GM19043 (cell line): Measurements from ENCODE around the gene CAMSAP3.

ENCODE experiments used
- ATAC-seq: cut with Tn5 transposase; IDR thresholded peaks from one replicate; pipeline ENCODE4 v1.9.1; 2021; ENCODE audit warnings: low read depth; ENCODE audit not compliant: unreplicated experiment

The CAMSAP3 gene, protein sequence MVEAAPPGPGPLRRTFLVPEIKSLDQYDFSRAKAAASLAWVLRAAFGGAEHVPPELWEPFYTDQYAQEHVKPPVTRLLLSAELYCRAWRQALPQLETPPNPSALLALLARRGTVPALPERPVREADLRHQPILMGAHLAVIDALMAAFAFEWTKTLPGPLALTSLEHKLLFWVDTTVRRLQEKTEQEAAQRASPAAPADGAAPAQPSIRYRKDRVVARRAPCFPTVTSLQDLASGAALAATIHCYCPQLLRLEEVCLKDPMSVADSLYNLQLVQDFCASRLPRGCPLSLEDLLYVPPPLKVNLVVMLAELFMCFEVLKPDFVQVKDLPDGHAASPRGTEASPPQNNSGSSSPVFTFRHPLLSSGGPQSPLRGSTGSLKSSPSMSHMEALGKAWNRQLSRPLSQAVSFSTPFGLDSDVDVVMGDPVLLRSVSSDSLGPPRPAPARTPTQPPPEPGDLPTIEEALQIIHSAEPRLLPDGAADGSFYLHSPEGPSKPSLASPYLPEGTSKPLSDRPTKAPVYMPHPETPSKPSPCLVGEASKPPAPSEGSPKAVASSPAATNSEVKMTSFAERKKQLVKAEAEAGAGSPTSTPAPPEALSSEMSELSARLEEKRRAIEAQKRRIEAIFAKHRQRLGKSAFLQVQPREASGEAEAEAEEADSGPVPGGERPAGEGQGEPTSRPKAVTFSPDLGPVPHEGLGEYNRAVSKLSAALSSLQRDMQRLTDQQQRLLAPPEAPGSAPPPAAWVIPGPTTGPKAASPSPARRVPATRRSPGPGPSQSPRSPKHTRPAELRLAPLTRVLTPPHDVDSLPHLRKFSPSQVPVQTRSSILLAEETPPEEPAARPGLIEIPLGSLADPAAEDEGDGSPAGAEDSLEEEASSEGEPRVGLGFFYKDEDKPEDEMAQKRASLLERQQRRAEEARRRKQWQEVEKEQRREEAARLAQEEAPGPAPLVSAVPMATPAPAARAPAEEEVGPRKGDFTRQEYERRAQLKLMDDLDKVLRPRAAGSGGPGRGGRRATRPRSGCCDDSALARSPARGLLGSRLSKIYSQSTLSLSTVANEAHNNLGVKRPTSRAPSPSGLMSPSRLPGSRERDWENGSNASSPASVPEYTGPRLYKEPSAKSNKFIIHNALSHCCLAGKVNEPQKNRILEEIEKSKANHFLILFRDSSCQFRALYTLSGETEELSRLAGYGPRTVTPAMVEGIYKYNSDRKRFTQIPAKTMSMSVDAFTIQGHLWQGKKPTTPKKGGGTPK

GRCh38 chr19:7595466-7596133 is at the start of gene CAMSAP3:
TSS of gene CAMSAP3 (plus strand) at chr19:7595863. CDS start at chr19:7596003, 140 bp downstream.
- no peak for ATAC-seq

GRCh38 chr19:7545904-7546303 is 49.8 kb upstream of the CAMSAP3 start:
- ATAC-seq, result no peak

DNA sequence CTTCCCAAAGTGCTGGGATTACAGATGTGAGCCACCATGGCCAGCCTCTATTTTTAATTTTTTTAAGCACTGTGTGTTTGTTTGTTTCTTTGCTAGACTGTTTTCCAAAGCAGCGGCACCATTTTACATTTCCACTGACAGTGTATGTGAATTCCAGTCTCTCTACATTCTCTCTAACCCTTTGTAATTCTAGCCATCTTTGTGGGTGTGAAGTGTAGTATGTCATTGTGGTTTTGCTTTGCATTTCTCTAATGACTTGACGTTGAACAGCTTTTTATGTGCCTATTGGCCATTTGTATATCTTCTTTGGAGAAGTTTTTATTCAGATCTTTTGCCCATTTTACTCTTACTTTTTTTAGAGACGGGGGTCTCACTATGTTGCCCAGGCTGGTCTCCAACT is 48.5 kb upstream of the CAMSAP3 start:
- ATAC-seq, result no peak

DNA sequence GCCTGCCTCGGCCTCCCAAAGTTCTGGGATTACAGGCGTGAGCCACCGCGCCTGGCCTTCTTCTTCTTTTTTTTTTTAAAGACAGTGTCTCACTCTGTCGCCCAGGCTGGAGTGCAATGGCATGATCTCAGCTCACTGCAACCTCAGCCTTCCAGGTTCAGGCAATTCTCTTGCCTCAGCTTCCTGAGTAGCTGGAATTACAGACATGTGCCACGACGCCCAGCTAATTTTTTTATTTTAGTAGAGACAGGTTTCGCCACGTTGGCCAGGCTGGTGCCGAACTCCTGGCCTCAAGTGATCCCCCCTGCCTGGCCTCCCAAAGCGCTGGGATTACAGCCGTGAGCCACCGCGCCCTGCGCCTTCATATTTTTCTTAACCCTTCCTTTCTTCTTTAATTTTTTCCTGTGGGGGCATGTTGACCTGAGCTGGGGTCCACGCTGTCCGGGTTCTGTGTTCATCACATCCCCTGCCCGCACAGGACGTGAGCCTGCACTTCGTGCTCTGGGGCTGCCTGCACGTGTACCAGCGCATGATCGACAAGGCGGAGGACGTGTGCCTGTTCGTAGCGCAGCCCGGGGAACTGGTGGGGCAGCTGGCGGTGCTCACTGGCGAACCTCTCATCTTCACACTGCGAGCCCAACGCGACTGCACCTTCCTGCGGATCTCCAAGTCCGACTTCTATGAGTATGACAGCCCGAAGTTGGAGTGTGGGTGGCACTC is 46.1 kb upstream of the CAMSAP3 start:
- no peak for ATAC-seq

- ATAC-seq, result no peak
Observed at GRCh38 chr19:7550169-7550770, 45.4 kb upstream of the CAMSAP3 start.

DNA sequence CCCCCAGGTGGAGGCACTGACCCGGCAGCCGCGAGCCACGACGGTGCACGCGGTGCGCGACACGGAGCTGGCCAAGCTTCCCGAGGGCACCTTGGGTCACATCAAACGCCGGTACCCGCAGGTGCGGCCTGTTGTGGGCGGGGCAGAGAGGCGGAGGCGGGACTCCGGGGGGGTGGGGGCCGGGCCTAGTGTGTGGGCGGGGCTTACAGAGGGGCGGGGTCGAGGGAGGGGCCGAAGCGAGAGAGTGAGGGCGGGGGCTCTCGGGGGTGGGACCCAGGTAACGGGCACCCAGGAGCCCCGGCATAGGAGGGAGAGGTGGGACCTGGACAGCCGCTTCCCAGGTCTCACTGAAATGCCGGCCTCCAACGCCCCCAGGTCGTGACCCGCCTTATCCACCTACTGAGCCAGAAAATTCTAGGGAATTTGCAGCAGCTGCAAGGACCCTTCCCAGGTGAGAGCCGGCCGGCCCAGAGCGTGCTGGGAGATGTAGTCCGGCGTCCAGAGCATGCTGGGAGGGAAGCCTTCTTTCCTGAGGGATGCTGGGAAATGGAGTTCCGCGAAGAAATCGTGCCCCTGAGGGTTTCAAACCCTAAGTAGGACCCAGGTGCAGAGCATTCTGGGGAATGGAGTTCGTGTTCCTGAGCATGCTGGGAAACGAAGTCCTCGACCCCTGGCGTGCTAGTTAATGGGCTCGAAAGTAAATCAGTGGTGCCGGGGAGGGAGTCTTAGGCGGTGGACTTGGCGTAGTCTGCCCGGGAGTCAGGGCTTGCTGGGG is 44.5 kb upstream of the CAMSAP3 start:
- no peak for ATAC-seq

GRCh38 chr19:7552781-7553180 is 42.9 kb upstream of the CAMSAP3 start:
- ATAC-seq, result no peak

DNA sequence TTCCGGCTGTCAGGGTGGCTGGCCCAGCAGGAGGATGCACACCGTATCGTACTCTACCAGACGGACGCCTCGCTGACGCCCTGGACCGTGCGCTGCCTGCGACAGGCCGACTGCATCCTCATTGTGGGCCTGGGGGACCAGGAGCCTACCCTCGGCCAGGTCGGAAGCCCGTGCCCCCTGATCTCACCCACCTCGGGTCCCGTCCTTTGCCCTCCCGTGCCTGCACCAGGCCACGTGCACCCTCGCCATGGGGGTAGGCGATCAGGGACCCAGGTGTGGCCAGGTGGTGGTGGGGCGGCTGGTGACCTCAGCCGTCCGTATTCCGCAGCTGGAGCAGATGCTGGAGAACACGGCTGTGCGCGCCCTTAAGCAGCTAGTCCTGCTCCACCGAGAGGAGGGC is 41.1 kb upstream of the CAMSAP3 start:
- ATAC-seq, result no peak

DNA sequence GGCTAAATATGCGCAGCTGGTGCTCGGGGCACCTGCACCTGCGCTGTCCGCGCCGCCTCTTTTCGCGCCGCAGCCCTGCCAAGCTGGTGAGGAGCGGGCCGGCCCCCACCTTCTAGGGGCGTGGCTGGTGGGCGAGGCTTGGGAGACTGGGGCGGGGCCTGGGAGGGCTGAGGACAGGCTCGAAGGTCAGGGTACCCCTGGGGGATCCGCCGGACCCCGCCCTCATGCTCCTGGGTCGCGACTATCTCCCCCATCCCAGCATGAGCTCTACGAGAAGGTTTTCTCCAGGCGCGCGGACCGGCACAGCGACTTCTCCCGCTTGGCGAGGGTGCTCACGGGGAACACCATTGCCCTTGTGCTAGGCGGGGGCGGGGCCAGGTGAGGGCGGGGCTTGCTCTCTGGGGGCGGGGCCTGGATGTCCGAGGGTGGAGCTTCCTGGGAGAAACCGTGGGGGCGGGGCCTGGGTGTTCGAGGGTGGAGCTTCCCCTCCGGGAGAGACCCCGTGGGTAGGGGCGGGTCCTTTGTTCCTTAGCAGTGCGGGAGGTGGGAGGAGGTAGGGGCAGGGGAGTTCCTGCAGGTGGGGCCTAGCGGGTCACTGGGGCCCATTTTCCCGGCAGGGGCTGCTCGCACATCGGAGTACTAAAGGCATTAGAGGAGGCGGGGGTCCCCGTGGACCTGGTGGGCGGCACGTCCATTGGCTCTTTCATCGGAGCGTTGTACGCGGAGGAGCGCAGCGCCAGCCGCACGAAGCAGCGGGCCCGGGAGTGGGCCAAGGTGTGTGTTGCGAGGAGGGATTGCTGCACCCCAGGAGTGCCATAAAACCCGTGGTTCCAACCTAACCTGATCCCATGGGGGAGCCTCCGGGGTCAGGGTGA is 40.4 kb upstream of the CAMSAP3 start:
- ATAC-seq, result no peak

DNA sequence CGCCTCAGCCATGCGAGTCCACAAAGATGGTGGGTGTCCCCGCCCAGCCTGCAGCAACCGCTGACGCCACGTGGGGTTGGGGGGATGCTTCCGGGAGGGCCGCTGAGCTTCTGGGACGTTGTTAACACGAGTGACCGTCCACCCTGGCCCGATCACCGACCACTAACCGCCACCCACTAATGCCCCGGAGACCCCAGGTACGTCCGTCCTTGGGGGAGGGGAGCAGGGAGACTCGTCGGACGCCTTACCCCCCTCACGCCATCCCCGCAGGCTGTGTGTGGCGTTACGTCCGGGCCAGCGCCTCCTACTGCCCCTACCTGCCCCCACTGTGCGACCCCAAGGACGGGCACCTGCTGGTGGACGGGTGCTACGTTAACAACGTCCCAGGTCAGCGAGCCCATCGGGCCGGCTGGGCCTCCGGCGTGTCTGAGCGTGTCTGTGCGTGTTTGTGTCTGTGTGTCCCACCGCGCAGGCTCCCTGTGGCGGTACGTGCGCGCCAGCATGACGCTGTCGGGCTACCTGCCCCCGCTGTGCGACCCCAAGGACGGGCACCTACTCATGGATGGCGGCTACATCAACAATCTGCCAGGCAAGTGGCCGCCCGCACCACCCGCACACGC is 38.9 kb upstream of the CAMSAP3 start:
- ATAC-seq, result no peak

DNA sequence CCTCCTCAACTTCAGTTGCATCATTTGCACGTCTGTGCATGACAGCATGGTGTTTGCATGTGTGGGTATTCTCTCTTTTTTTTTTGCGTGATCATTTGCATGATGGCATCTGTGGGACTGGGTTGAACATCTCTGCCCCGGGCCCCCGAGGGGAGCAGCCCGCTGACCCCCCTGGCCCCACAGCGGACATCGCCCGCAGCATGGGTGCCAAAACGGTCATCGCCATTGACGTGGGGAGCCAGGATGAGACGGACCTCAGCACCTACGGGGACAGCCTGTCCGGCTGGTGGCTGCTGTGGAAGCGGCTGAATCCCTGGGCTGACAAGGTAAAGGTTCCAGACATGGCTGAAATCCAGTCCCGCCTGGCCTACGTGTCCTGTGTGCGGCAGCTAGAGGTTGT is 37.0 kb upstream of the CAMSAP3 start:
- ATAC-seq, result no peak

DNA sequence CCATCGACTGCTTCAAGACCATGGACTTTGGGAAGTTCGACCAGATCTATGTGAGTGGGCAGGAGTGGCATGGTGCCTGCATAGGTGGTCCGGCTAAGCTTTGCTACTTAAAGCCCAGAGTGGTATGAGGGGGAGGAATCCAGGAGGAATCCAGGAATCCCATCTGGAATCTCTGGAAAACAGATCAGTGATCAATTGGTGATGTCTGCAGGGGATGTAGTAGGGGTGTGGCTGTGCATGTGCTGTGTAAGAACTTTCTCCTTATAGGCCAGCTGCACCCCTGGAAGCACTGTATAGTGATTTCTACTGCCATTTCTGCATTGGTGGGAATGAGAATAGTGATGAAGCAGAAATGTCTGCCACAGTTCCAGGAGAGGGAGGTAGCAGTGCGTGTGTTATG is 36.6 kb upstream of the CAMSAP3 start:
- no peak for ATAC-seq

- no peak for ATAC-seq
Observed at GRCh38 chr19:7560255-7560654, 35.4 kb upstream of the CAMSAP3 start.

GRCh38 chr19:7561325-7561724 is 34.3 kb upstream of the CAMSAP3 start:
- no peak for ATAC-seq

- ATAC-seq, result no peak
Observed at GRCh38 chr19:7562646-7563393, 32.8 kb upstream of the CAMSAP3 start.

GRCh38 chr19:7564866-7565265 is 30.8 kb upstream of the CAMSAP3 start:
- ATAC-seq, result no peak

DNA sequence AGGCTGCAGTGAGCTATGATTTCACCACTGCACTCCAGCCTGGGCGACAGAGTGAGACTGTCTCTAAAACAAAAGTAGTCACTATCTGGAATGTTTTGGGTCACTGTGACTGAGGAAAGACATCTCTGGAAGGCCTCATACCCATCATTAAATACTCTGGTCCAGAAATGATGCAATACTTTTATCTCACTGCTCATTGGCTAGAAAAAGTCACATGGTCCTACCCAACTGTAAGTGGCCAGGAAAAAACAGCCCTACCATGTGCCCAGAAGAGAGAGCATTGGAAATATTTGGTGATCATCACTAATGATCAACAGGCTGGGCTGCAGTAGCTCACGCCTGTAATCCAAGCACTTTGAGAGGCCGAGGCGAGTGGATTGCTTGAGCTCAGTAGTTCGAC is 30.3 kb upstream of the CAMSAP3 start:
- ATAC-seq, result no peak
